GM19240 (cell line): ENCODE data around the gene TBX10.
"Not testable (repeated sequence)": the region's sequence is repeated elsewhere in the genome, so short reads cannot be mapped to it uniquely, and the experiment has no call there.

Experiments used
- DNase-seq: peaks from one replicate; pipeline ENCODE4 v3.0.0; 2011; ENCODE audit warnings: low spot score; ENCODE audit not compliant: insufficient read length

The TBX10 gene

GRCh38 chr11:67646535-67647336 lies 7.2 kb upstream of the TBX10 start:
- DNase-seq, result no peak

- no peak for DNase-seq
These were observed 6.2 kb upstream of the TBX10 start for GRCh38 chr11:67645521-67646461.

- no peak for DNase-seq
These were observed 5.2 kb upstream of the TBX10 start for GRCh38 chr11:67644472-67645418.

GRCh38 chr11:67644042-67644441 lies 4.5 kb upstream of the TBX10 start:
- DNase-seq, result no peak

- no peak for DNase-seq
These were observed 2.9 kb upstream of the TBX10 start for GRCh38 chr11:67642173-67643120.

GRCh38 chr11:67641338-67642172 lies 2.0 kb upstream of the TBX10 start:
- no peak for DNase-seq

- DNase-seq, result no peak
These were observed 1.3 kb upstream of the TBX10 start for GRCh38 chr11:67640758-67641337.

- no peak for DNase-seq
These were observed 626 bp upstream of the TBX10 start for GRCh38 chr11:67640021-67640757.

- no peak for DNase-seq
These were observed 777 bp downstream of the TBX10 start for GRCh38 chr11:67638535-67639437.

GRCh38 chr11:67637441-67637840 lies 2.1 kb downstream of the TBX10 start:
- DNase-seq, result not testable (repeated sequence)

- DNase-seq, result no peak
These were observed 2.6 kb downstream of the TBX10 start for GRCh38 chr11:67636962-67637361.

GRCh38 chr11:67635231-67635521 lies 4.4 kb downstream of the TBX10 start:
- no peak for DNase-seq

GRCh38 chr11:67634366-67635230 lies 5.0 kb downstream of the TBX10 start:
- no peak for DNase-seq

- no peak for DNase-seq
These were observed 5.7 kb downstream of the TBX10 start for GRCh38 chr11:67633758-67634365.

GRCh38 chr11:67632982-67633755 lies 6.4 kb downstream of the TBX10 start:
- DNase-seq, result no peak
